ENCODE data around the gene PLGRKT.
"Not testable (repeated sequence)": the region's sequence is repeated elsewhere in the genome, so short reads cannot be mapped to it uniquely, and the experiment has no call there.

The PLGRKT gene

DNA sequence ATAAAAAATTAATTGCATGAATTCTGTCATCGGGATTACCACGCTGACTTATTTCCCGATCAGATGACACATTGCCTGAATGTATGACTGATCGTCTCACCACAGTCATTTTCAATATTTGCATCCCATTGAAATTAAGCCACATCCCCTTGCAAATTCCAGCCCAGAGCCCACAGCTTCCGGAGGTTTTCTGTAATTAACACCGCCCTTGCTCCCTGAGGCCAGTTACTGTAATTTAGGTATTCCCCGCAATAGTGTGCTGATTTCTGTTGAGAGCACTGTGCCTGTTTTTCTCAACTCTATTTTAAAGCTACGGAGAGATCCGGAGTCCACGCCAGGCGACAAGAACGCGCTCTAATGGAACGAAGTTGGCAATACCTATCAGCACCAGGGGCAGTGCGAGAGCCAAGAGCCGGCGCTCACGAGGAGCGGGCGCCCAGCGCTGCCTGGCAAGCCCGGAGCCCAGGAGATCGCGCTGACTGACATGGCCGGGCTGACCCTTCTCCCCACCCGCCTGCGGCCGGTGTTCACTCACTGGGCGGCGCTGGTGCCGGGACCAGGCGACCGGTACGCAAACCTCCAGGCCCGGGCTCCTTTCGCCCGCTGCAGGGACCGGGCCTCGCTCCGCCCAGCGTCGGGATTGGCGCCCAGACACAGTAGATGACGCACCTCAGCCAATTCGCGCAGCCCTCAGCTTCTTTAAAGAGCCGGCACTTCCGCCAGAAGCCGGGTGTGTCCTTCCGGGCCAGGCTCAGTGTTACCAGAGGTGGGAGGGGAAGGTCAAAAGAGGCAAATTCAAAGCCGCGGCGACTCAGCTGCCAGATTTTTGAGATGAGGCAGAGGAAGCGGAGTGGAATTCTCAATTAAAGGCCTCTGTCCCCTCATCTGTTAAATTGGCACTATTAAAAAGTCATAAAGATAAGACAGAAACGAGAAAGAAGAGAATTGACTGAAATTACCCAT is at the start of gene PLGRKT:
Gene PLGRKT (minus strand): TSS at position 672 of the 963 bp plus-strand sequence. CDS start 5,948 bp downstream, outside the sequence.
- DNase-seq (ENCODE audit: low read depth) = peak; percentile 83

GRCh38 chr9:5486988-5487387 is 49.3 kb upstream of the PLGRKT start:
- no peak for DNase-seq (ENCODE audit: low read depth)

- DNase-seq (ENCODE audit: low read depth) = no peak
Measured at GRCh38 chr9:5485378-5486085, 47.8 kb upstream of the PLGRKT start.

- DNase-seq (ENCODE audit: low read depth) = no peak
Measured at GRCh38 chr9:5483306-5483705, 45.6 kb upstream of the PLGRKT start.

DNA sequence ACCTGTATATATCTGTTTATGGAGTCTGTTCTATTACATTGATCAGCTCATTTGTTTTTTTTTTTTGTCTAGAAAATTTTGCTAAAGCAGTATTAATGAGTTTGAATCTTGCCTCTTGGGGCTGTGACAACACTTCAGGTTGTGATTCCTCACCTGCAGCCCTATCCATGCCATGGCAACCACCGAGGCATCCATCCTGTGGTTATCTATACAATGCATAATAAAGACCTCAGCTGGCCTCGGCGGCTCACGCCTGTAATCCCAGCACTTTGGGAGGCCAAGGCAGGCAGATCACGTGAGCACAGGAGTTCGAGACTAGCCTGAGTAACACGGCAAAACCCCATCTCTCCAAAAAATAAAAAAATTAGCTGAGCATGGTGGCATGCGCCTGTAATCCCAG is 44.5 kb upstream of the PLGRKT start:
- DNase-seq (ENCODE audit: low read depth) = no peak

- DNase-seq (ENCODE audit: low read depth) = no peak
Measured at GRCh38 chr9:5481322-5482040, 43.8 kb upstream of the PLGRKT start.

DNA sequence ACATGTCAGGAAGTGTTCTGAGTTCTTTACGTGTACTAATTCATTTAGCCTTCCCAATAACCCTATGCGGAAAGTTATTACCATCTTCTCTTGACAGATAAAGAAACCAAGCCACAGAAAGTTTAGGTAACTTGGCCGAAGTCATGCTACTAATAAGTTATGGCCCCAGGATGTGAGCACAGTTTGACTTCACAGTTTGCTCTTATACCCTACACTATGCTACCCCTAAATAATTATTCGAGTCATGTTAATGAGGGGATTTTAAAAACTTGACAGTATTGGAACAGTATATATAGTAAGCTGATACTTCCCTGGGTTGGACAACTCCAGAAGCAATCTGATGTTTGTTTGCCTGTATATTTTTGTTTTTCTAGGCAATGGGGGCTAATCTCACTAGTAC is 43.2 kb upstream of the PLGRKT start:
- no peak for DNase-seq (ENCODE audit: low read depth)

- DNase-seq (ENCODE audit: low read depth) = no peak
Measured at GRCh38 chr9:5479994-5480694, 42.4 kb upstream of the PLGRKT start.

- no peak for DNase-seq (ENCODE audit: low read depth)
Measured at GRCh38 chr9:5478206-5478605, 40.5 kb upstream of the PLGRKT start.

- not testable (repeated sequence) for DNase-seq (ENCODE audit: low read depth)
Measured at GRCh38 chr9:5475611-5476010, 37.9 kb upstream of the PLGRKT start.

DNA sequence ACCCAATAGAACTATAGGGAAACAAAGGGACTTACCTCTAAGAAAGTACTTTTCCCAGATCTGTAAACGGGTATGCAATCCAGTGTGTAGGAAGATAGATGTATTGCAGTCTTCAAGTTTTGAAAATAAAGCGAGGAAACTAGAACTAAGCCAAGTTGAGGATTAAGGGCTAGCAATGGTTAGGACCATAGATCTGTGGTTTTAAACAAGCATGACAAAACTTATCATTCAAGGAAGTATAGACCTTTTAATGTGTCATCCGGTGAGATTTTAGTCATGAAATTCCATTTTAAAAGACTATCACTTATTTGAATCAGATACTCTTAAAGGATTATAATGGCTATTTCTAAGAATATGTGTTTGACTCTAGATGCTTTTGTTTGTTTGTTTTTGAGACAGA is 33.1 kb upstream of the PLGRKT start:
- no peak for DNase-seq (ENCODE audit: low read depth)

GRCh38 chr9:5470122-5470521 is 32.4 kb upstream of the PLGRKT start:
- no peak for DNase-seq (ENCODE audit: low read depth)

GRCh38 chr9:5468850-5469249 is 31.1 kb upstream of the PLGRKT start:
- no peak for DNase-seq (ENCODE audit: low read depth)

DNA sequence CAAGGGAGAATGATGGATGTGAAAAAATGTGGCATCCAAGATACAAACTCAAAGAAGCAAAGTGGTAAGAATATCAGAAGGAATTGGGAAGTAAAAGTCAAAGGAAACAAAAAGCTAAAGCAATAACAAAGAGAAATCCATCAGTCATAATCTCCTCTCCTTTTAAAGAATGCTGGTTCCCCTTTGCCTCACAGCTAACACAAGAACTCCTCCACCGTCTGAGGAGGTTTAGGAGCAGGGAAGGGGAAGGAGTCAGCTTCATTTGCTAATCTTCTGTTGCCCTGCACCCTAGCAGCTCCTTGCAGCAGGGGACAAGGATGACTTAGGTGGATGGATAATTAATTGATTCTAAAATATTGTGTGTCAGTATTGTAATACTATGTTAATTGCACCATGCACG is 29.0 kb upstream of the PLGRKT start:
- DNase-seq (ENCODE audit: low read depth) = no peak

DNA sequence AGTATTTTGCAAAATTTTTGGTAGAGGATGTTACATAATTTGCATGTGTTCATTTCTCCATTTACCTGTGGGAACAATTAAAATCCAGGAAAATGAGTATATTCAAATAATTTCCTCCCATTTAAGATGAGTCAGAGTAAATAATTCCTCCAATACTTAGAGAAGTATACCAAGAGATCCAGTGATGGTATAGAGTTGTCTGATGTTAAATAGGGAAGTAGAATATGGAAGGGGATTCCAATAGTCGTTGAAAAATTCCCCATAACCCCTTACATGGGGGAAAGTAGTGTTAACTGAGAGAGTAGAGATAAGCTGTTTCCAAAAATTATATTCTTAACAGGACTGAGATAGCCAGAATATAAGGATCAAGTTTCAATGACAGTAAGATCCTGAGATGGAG is 28.3 kb upstream of the PLGRKT start:
- no peak for DNase-seq (ENCODE audit: low read depth)

- DNase-seq (ENCODE audit: low read depth) = not testable (repeated sequence)
Measured at GRCh38 chr9:5464831-5465330, 27.2 kb upstream of the PLGRKT start.

- no peak for DNase-seq (ENCODE audit: low read depth)
Measured at GRCh38 chr9:5460157-5460556, 22.4 kb upstream of the PLGRKT start.

DNA sequence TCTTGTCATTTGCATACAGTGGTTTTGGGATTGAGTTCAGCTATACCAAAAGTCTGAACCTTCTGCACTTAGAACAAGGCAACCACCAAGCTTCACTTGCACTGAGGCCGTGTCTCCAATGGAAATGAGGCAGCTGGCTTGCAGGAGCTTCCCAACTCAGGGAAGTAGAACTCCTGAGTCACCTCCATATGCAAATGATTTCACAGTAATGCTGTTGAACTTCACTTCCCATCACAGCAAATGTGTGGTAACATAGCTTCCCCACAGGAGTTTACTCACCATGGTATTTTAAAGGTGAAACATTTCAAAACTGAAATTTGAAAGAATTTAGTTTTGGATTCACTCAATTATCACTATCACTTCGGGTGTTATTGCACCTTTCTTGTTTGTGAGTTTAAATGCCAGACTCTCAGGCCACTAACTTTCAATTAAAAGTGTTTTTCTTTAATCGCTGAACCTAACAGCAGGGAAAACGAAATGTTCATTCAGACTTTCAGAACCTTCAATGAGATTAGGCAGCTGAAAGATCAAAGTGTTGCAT is 21.6 kb upstream of the PLGRKT start:
- no peak for DNase-seq (ENCODE audit: low read depth)

- no peak for DNase-seq (ENCODE audit: low read depth)
Measured at GRCh38 chr9:5455181-5455580, 17.5 kb upstream of the PLGRKT start.

DNA sequence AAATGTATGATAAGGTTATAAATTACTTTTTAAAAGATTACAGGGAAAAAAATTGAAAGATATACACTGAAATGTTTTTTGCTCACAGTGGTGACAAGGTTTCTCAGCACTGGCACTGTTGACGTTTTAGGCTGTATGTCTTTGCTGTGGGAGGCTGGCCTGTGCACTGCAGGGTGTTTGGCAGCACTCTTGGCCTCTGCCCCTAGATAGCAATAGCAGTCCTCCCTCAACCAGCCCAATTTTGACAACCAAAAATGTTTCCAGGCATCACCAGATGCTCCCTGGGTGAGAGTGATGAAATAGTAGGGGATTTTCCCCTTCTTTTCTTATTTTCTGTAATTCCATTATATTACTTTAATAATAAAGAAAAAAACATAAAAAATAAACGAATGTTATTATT is 15.9 kb upstream of the PLGRKT start:
- no peak for DNase-seq (ENCODE audit: low read depth)

DNA sequence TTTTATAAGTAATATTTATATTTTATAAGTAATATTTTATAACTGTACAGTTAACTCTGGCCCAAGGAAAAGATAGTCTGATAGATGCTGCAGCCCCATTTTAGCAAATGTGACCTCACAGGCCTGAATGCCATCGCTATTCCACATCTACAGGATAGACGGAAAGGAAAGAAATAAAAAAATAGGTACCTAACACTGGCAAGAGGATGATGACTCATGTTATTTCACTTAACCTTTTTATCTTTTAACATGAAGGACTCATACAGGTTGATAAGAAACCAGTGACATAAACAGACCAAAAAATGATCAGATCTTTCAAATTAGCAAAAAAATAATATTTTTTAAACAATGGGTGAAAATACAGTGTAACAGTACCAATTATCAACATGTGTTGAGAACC is 15.3 kb upstream of the PLGRKT start:
- DNase-seq (ENCODE audit: low read depth) = no peak

- no peak for DNase-seq (ENCODE audit: low read depth)
Measured at GRCh38 chr9:5452286-5452609, 14.5 kb upstream of the PLGRKT start.
